A673 (cell line): ENCODE measurements around the gene PIGS.

ENCODE experiments used
- CTCF ChIP-seq: fragments of 300-800, 200-600 bp; sonication (generic); conservative IDR thresholded peaks from 2 replicates; pipeline ENCODE4 v1.5.1; 2017; ENCODE audit warnings: low read depth, mild to moderate bottlenecking, antibody characterized with exemption, low read length, moderate library complexity, mixed read lengths
- EZH2 ChIP-seq: fragments of 200-600 bp; sonication (generic); IDR thresholded peaks from 2 replicates; pipeline ENCODE4 v1.6.1; 2017; ENCODE audit warnings: borderline replicate concordance, low read depth, mild to moderate bottlenecking, mixed read lengths, antibody characterized with exemption, low read length; ENCODE audit not compliant: poor library complexity, severe bottlenecking

- TF ChIP-seq CTCF (no peak), EZH2 (no peak)
Measured at GRCh38 chr17:28528327-28529012, 42.9 kb downstream of the PIGS start.
